GM12892 (cell line): ENCODE data around the gene GNAL.

Experiments used
- POLR2A ChIP-seq: IDR thresholded peaks from 2 replicates; pipeline ENCODE4 v1.6.1; 2011; ENCODE audit warnings: low read depth, low read length, control low read depth
- POLR2AphosphoS5 ChIP-seq: IDR thresholded peaks from 2 replicates; pipeline ENCODE4 v1.6.1; 2011; ENCODE audit warnings: low read depth, low read length, control low read depth

GRCh38 chr18:11736656-11737055 lies 47.6 kb downstream of the GNAL start:
- TF ChIP-seq POLR2A (no peak), POLR2AphosphoS5 (no peak)
